Skeletal muscle satellite cell (primary cell): ENCODE data around the gene MIS12.

Source experiments
- H3K27me3 ChIP-seq: 2 replicates; pipeline ENCODE4 v1.7.0; 2013; ENCODE audit warnings: low read length; ENCODE audit not compliant: control insufficient read depth, insufficient read depth
- H3K36me3 ChIP-seq: 2 replicates; pipeline ENCODE4 v1.7.0; 2013; ENCODE audit warnings: mild to moderate bottlenecking, control low read depth, low read length; ENCODE audit not compliant: insufficient read depth
- H3K4me1 ChIP-seq: 2 replicates; pipeline ENCODE4 v1.7.0; 2013; ENCODE audit warnings: low read length; ENCODE audit not compliant: control insufficient read depth, insufficient read depth
- H3K4me2 ChIP-seq: 2 replicates; pipeline ENCODE4 v1.7.0; 2013; ENCODE audit warnings: mild to moderate bottlenecking, low read length
- H3K4me3 ChIP-seq: 2 replicates; pipeline ENCODE4 v1.7.0; 2013; ENCODE audit warnings: low read length
- H3K9ac ChIP-seq: 2 replicates; pipeline ENCODE4 v1.7.0; 2013; ENCODE audit warnings: mild to moderate bottlenecking, low read depth, low read length, moderate library complexity
- H3K9me3 ChIP-seq: replicated peaks from 2 replicates; pipeline ENCODE4 v1.7.0; 2013; ENCODE audit warnings: mild to moderate bottlenecking, control low read depth, low read length

Gene MIS12

GRCh38 chr17:5468075-5468473 is 18.3 kb upstream of the MIS12 start:
- peaks cover 14% of the 10 kb centered on the region for H3K4me1 ChIP-seq
- H3K4me2 ChIP-seq, result peak overlapping the region; percentile 95
- peak overlapping the region; percentile 99 for H3K4me3 ChIP-seq
- no peaks in the 10 kb centered on the region for H3K27me3 ChIP-seq
- peaks cover 16% of the 10 kb centered on the region for H3K36me3 ChIP-seq
- peak overlapping the region; percentile 89 for H3K9ac ChIP-seq
- H3K9me3 ChIP-seq, result no peaks in the 10 kb centered on the region

GRCh38 chr17:5472511-5472910 is 13.9 kb upstream of the MIS12 start:
- H3K4me1 ChIP-seq, result no peaks in the 10 kb centered on the region
- H3K27me3 ChIP-seq, result no peaks in the 10 kb centered on the region
- H3K9ac ChIP-seq, result no peak overlapping the region
- no peak overlapping the region for H3K4me2 ChIP-seq
- H3K9me3 ChIP-seq, result no peaks in the 10 kb centered on the region
- H3K4me3 ChIP-seq, result no peak overlapping the region
- H3K36me3 ChIP-seq, result peaks cover 42% of the 10 kb centered on the region

- Histone ChIP-seq H3K27me3 (no peaks in the 10 kb centered on the region), H3K4me1 (no peaks in the 10 kb centered on the region), H3K9me3 (no peaks in the 10 kb centered on the region), H3K36me3 (peaks cover 56% of the 10 kb centered on the region), H3K9ac (no peak overlapping the region), H3K4me2 (no peak overlapping the region), H3K4me3 (no peak overlapping the region)
These were observed 12.5 kb upstream of the MIS12 start for GRCh38 chr17:5473906-5474305.

GRCh38 chr17:5478992-5479391 is 7.4 kb upstream of the MIS12 start:
- H3K36me3 ChIP-seq, result peaks cover 75% of the 10 kb centered on the region
- no peaks in the 10 kb centered on the region for H3K9me3 ChIP-seq
- H3K27me3 ChIP-seq, result no peaks in the 10 kb centered on the region
- H3K9ac ChIP-seq, result no peak overlapping the region
- H3K4me2 ChIP-seq, result no peak overlapping the region
- H3K4me3 ChIP-seq, result no peak overlapping the region
- H3K4me1 ChIP-seq, result no peaks in the 10 kb centered on the region

GRCh38 chr17:5480962-5481361 is 5.4 kb upstream of the MIS12 start:
- no peaks in the 10 kb centered on the region for H3K9me3 ChIP-seq
- no peak overlapping the region for H3K4me3 ChIP-seq
- H3K4me2 ChIP-seq, result no peak overlapping the region
- no peak overlapping the region for H3K9ac ChIP-seq
- peaks cover 6% of the 10 kb centered on the region for H3K4me1 ChIP-seq
- no peaks in the 10 kb centered on the region for H3K27me3 ChIP-seq
- peaks cover 63% of the 10 kb centered on the region for H3K36me3 ChIP-seq

- Histone ChIP-seq H3K4me2 (no peak overlapping the region), H3K36me3 (peaks cover 63% of the 10 kb centered on the region), H3K9me3 (no peaks in the 10 kb centered on the region), H3K4me3 (no peak overlapping the region), H3K27me3 (no peaks in the 10 kb centered on the region), H3K9ac (no peak overlapping the region), H3K4me1 (peaks cover 6% of the 10 kb centered on the region)
These were observed 4.9 kb upstream of the MIS12 start for GRCh38 chr17:5481451-5481850.

- H3K9ac ChIP-seq, result peak within 1 kb of the TSS; percentile 97
- peak within 1 kb of the TSS; percentile 91 for H3K4me3 ChIP-seq
- no peaks in the 10 kb centered on the region for H3K9me3 ChIP-seq
- H3K4me1 ChIP-seq, result peaks cover 6% of the 10 kb centered on the region
- peaks cover 42% of the 10 kb centered on the region for H3K36me3 ChIP-seq
- no peaks in the 10 kb centered on the region for H3K27me3 ChIP-seq
- H3K4me2 ChIP-seq, result peak within 1 kb of the TSS; percentile 97
These were observed 828 bp upstream of the MIS12 start, which contains the start of gene DERL2 for GRCh38 chr17:5485270-5486205. DERL2 (minus strand) TSS chr17:5486178; CDS start chr17:5486161, 17 bp downstream.

GRCh38 chr17:5488752-5489151 is 2.4 kb downstream of the MIS12 start:
- Histone ChIP-seq H3K27me3 (no peaks in the 10 kb centered on the region), H3K36me3 (peaks cover 20% of the 10 kb centered on the region), H3K9me3 (no peaks in the 10 kb centered on the region), H3K4me2 (no peak overlapping the region), H3K4me3 (no peak overlapping the region), H3K4me1 (peaks cover 6% of the 10 kb centered on the region), H3K9ac (no peak overlapping the region)

GRCh38 chr17:5492970-5493369 is 6.6 kb downstream of the MIS12 start:
- H3K27me3 ChIP-seq, result no peaks in the 10 kb centered on the region
- no peak overlapping the region for H3K9ac ChIP-seq
- peaks cover 14% of the 10 kb centered on the region for H3K36me3 ChIP-seq
- H3K9me3 ChIP-seq, result no peaks in the 10 kb centered on the region
- no peak overlapping the region for H3K4me3 ChIP-seq
- no peak overlapping the region for H3K4me2 ChIP-seq
- no peaks in the 10 kb centered on the region for H3K4me1 ChIP-seq

GRCh38 chr17:5499476-5500231 is 13.3 kb downstream of the MIS12 start:
- Histone ChIP-seq H3K9me3 (no peaks in the 10 kb centered on the region), H3K4me3 (peak overlapping the region; percentile 78), H3K9ac (peak overlapping the region; percentile 61), H3K36me3 (no peaks in the 10 kb centered on the region), H3K27me3 (no peaks in the 10 kb centered on the region), H3K4me1 (peaks cover 12% of the 10 kb centered on the region), H3K4me2 (peak overlapping the region; percentile 88)

GRCh38 chr17:5500247-5500588 is 13.9 kb downstream of the MIS12 start:
- peak overlapping the region; percentile 61 for H3K9ac ChIP-seq
- H3K36me3 ChIP-seq, result no peaks in the 10 kb centered on the region
- H3K9me3 ChIP-seq, result no peaks in the 10 kb centered on the region
- H3K4me2 ChIP-seq, result peak overlapping the region; percentile 88
- peaks cover 12% of the 10 kb centered on the region for H3K4me1 ChIP-seq
- H3K27me3 ChIP-seq, result no peaks in the 10 kb centered on the region
- peak overlapping the region; percentile 78 for H3K4me3 ChIP-seq
